Neural cell (in vitro differentiated cells): ENCODE measurements around the gene EIF4A3. TPM values are rescaled to one million over a fixed set of nuclear protein-coding genes. Genes with fewer than 3 reads are reported as not detected.

Experiments
- H2AFZ ChIP-seq: fragments of 200-600, 300-800 bp; sonication (generic), shearing (Covaris generic); 2 replicates; pipeline ENCODE4 v1.6.0; 2014; ENCODE audit warnings: low read depth, mild to moderate bottlenecking, antibody characterized with exemption, low read length, moderate library complexity
- H3F3A ChIP-seq: fragments of 200-600 bp; shearing (Covaris generic); 2 replicates; pipeline ENCODE4 v1.6.1; 2016; ENCODE audit warnings: mild to moderate bottlenecking, moderate library complexity, mixed read lengths, antibody characterized with exemption, low read length; ENCODE audit not compliant: insufficient read depth, poor library complexity, severe bottlenecking
- H3K27ac ChIP-seq: fragments of 200-600, 300-800 bp; sonication (generic), shearing (Covaris generic); 2 replicates; pipeline ENCODE4 v1.5.1; 2014; ENCODE audit warnings: mild to moderate bottlenecking, low read length, moderate library complexity
- H3K27me3 ChIP-seq: fragments of 300-800, 200-600 bp; sonication (generic), shearing (Covaris generic); 2 replicates; pipeline ENCODE4 v1.6.0; 2014; ENCODE audit warnings: mild to moderate bottlenecking, low read depth, low read length, moderate library complexity; ENCODE audit not compliant: insufficient read depth
- H3K36me3 ChIP-seq: fragments of 300-800, 200-600 bp; sonication (generic), shearing (Covaris generic); 2 replicates; pipeline ENCODE4 v1.5.1; 2014; ENCODE audit warnings: mild to moderate bottlenecking, antibody characterized with exemption, low read length, moderate library complexity; ENCODE audit not compliant: insufficient read depth
- H3K4me2 ChIP-seq: fragments of 300-800, 200-600 bp; sonication (generic), shearing (Covaris generic); 2 replicates; pipeline ENCODE4 v1.6.0; 2014; ENCODE audit warnings: mild to moderate bottlenecking, low read length
- H3K4me3 ChIP-seq: fragments of 300-800, 200-600 bp; sonication (generic), shearing (Covaris generic); 2 replicates; pipeline ENCODE4 v1.5.1; 2014; ENCODE audit warnings: mild to moderate bottlenecking, low read length, moderate library complexity
- H3K79me2 ChIP-seq: fragments of 200-600 bp; shearing (Covaris generic); replicated peaks from 2 replicates; pipeline ENCODE4 v1.6.0; 2014; ENCODE audit warnings: mild to moderate bottlenecking, low read length, moderate library complexity; ENCODE audit not compliant: insufficient read depth
- H3K9ac ChIP-seq: fragments of 300-800, 200-600 bp; sonication (generic), shearing (Covaris generic); 2 replicates; pipeline ENCODE4 v1.6.1; 2016; ENCODE audit warnings: mild to moderate bottlenecking, low read length, mixed read lengths
- H3K9me2 ChIP-seq: fragments of 200-600 bp; shearing (Covaris generic); 2 replicates; pipeline ENCODE4 v1.6.1; 2016; ENCODE audit warnings: mild to moderate bottlenecking, low read length, mixed read lengths; ENCODE audit not compliant: insufficient read depth
- H3K9me3 ChIP-seq: fragments of 200-600, 300-800 bp; sonication (generic), shearing (Covaris generic); 2 replicates; pipeline ENCODE4 v1.6.1; 2016; ENCODE audit warnings: mild to moderate bottlenecking, mixed run types, low read length, moderate library complexity, mixed read lengths
- H4K20me1 ChIP-seq: fragments of 200-600 bp; shearing (Covaris generic); 2 replicates; pipeline ENCODE4 v1.6.1; 2016; ENCODE audit warnings: mild to moderate bottlenecking, mixed run types; ENCODE audit not compliant: insufficient read depth
- CTCF ChIP-seq: fragments of 450-650 bp; IDR thresholded peaks from 2 replicates; pipeline ENCODE4 v1.5.1; 2014; ENCODE audit warnings: antibody characterized with exemption, mild to moderate bottlenecking, moderate library complexity; ENCODE audit not compliant: poor library complexity, severe bottlenecking
- EP300 ChIP-seq: fragments of 450-650 bp; conservative IDR thresholded peaks from 2 replicates; pipeline ENCODE4 v1.6.1; 2014; ENCODE audit warnings: antibody characterized with exemption, mild to moderate bottlenecking, moderate library complexity; ENCODE audit not compliant: poor library complexity, severe bottlenecking
- EZH2 ChIP-seq: fragments of 200-600, 300-800 bp; shearing (Covaris generic), sonication (generic); IDR thresholded peaks from 2 replicates; pipeline ENCODE4 v1.6.1; 2014; ENCODE audit warnings: antibody characterized with exemption, low read length, borderline replicate concordance, mild to moderate bottlenecking; ENCODE audit not compliant: insufficient read depth, poor library complexity, severe bottlenecking
- MXI1 ChIP-seq: fragments of 450-650 bp; conservative IDR thresholded peaks from 2 replicates; pipeline ENCODE4 v1.6.1; 2014; ENCODE audit warnings: antibody characterized with exemption, mild to moderate bottlenecking; ENCODE audit not compliant: poor library complexity, severe bottlenecking
- POLR2AphosphoS5 ChIP-seq: IDR thresholded peaks from 2 replicates; pipeline ENCODE4 v1.6.1; 2012
- RAD21 ChIP-seq: fragments of 450-650 bp; conservative IDR thresholded peaks from 2 replicates; pipeline ENCODE4 v1.6.1; 2014; ENCODE audit warnings: antibody characterized with exemption, mild to moderate bottlenecking, moderate library complexity
- REST ChIP-seq: IDR thresholded peaks from 2 replicates; pipeline ENCODE4 v1.6.1; 2012; ENCODE audit warnings: borderline replicate concordance
- SMC3 ChIP-seq: fragments of 450-650 bp; conservative IDR thresholded peaks from 2 replicates; pipeline ENCODE4 v1.6.1; 2014; ENCODE audit warnings: antibody characterized with exemption, mild to moderate bottlenecking, moderate library complexity; ENCODE audit not compliant: poor library complexity
- TAF1 ChIP-seq: IDR thresholded peaks from 2 replicates; pipeline ENCODE4 v1.6.1; 2012; ENCODE audit warnings: low read depth
- polyA plus RNA-seq: library from polyadenylated mRNA; depleted of rRNA; stranded (reverse); fragments of >200 nt; gene quantifications from 2 replicates; pipeline ENCODE4 v1.2.3, GENCODE V29; 2014

Gene EIF4A3
- polyA plus RNA-seq, 1 donor from 2014 or later, result 109 TPM

- Histone ChIP-seq H4K20me1 (no peaks in the 10 kb centered on the region), H3K36me3 (peaks cover 8% of the 10 kb centered on the region), H3K9me2 (no peaks in the 10 kb centered on the region), H2AFZ (no peak overlapping the region), H3K9ac (no peak overlapping the region), H3K79me2 (no peaks in the 10 kb centered on the region), H3K9me3 (no peaks in the 10 kb centered on the region), H3K27me3 (no peaks in the 10 kb centered on the region), H3F3A (no peaks in the 10 kb centered on the region), H3K4me3 (no peak overlapping the region), H3K27ac (no peak overlapping the region), H3K4me2 (no peak overlapping the region)
- TF ChIP-seq POLR2AphosphoS5 (no peak), REST (no peak), RAD21 (no peak), MXI1 (no peak)
Measured at GRCh38 chr17:80130992-80131391, 15.9 kb downstream of the EIF4A3 start.

- no peaks in the 10 kb centered on the region for H3K9me2 ChIP-seq
- H3K9me3 ChIP-seq, result no peaks in the 10 kb centered on the region
- no peak overlapping the region for H3K9ac ChIP-seq
- no peak overlapping the region for H3K4me3 ChIP-seq
- no peak overlapping the region for H3K4me2 ChIP-seq
- peaks cover 8% of the 10 kb centered on the region for H3K36me3 ChIP-seq
- no peak overlapping the region for H3K27ac ChIP-seq
- H2AFZ ChIP-seq, result no peak overlapping the region
- H3K79me2 ChIP-seq, result no peaks in the 10 kb centered on the region
- H4K20me1 ChIP-seq, result no peaks in the 10 kb centered on the region
- TF ChIP-seq EZH2 (no peak), EP300 (no peak), POLR2AphosphoS5 (no peak), SMC3 (no peak), CTCF (no peak), RAD21 (no peak), TAF1 (no peak), REST (no peak)
- no peaks in the 10 kb centered on the region for H3F3A ChIP-seq
- no peaks in the 10 kb centered on the region for H3K27me3 ChIP-seq
Measured at GRCh38 chr17:80129006-80129565, 17.8 kb downstream of the EIF4A3 start.
